GM12878 (cell line): Measurements from ENCODE around the gene PRRX1. TPM values are rescaled to one million over a fixed set of nuclear protein-coding genes. Genes with fewer than 3 reads are reported as not detected.

Experiments
- ATAC-seq: fragments of 200-7000 bp; cut with Tn5 transposase; 3 replicates; pipeline ENCODE4 v1.9.1; 2020; ENCODE audit warnings: mild to moderate bottlenecking, moderate library complexity
- BruUV-seq: library from RNA; stranded (reverse); fragments of 400-500 nt; replicated peaks from 2 replicates; lab custom pipeline; 2021; lab: Mats Ljungman, UMichigan
- CTCF ChIA-PET: fragments of 300-600 bp; sonication (Branson Sonifier 250); formaldehyde crosslinking; extraction: SDS; loops from one replicate; lab custom pipeline; 2021; ENCODE audit warnings: inconsistent platforms; lab: Yijun Ruan, JAX
- POLR2A ChIA-PET: fragments of 350-600 bp; formaldehyde crosslinking; extraction: SDS; loops from one replicate; lab custom pipeline; 2021; ENCODE audit warnings: inconsistent platforms; lab: Charles Lee
- RAD21 ChIA-PET: fragments of 300-600 bp; sonication (Branson Sonifier 250); formaldehyde crosslinking; loops from one replicate; lab custom pipeline; 2023; ENCODE audit warnings: antibody characterized with exemption; ENCODE audit not compliant: unreplicated experiment; lab: Charles Lee
- SMC1A ChIA-PET: fragments of 300-600 bp; sonication (Branson Sonifier 250); formaldehyde crosslinking; loops from one replicate; lab custom pipeline; 2023; ENCODE audit not compliant: unreplicated experiment, uncharacterized antibody; lab: Charles Lee
- DNase-seq: peaks from one replicate; pipeline ENCODE4 v3.0.0-alpha.2; 2011; ENCODE audit warnings: low read depth, low spot score
- FAIRE-seq: peaks from 3 replicates; lab custom pipeline; 2011; peaks lifted over from hg19 to GRCh38; lab: Jason Lieb, UNC
- H2AFZ ChIP-seq: 2 replicates; pipeline ENCODE4 v1.6.0; 2011; ENCODE audit warnings: low read depth, low read length, control low read depth; ENCODE audit not compliant: control insufficient read depth
- H3K27ac ChIP-seq: 2 replicates; pipeline ENCODE4 v1.5.1; 2011; ENCODE audit warnings: control low read depth; ENCODE audit not compliant: control insufficient read depth, insufficient read depth
- H3K27me3 ChIP-seq, 2 experiments: replicated peaks in 1 of 2; 2 replicates each; pipeline versions ENCODE4 v1.6.0 to v1.6.1; 2011; ENCODE audit warnings: low read length in 1 of 2; ENCODE audit not compliant: control insufficient read depth in 2 of 2, insufficient read depth in 2 of 2
- H3K36me3 ChIP-seq, 2 experiments: 2 replicates each; pipeline ENCODE4 v1.5.1; 2011; ENCODE audit warnings: low read length in 1 of 2; ENCODE audit not compliant: control insufficient read depth in 2 of 2, insufficient read depth in 2 of 2
- H3K4me1 ChIP-seq: 2 replicates; pipeline ENCODE4 v1.6.1; 2011; ENCODE audit warnings: mild to moderate bottlenecking, low read length, moderate library complexity, mixed read lengths; ENCODE audit not compliant: control insufficient read depth, insufficient read depth
- H3K4me2 ChIP-seq: 2 replicates; pipeline ENCODE4 v1.6.0; 2011; ENCODE audit warnings: control low read depth; ENCODE audit not compliant: control insufficient read depth, insufficient read depth
- H3K4me3 ChIP-seq: fragments of 200-600 bp; sonication (generic); 2 replicates; pipeline ENCODE4 v1.5.1; 2016
- H3K79me2 ChIP-seq: 2 replicates; pipeline ENCODE4 v1.6.0; 2011; ENCODE audit warnings: low read length; ENCODE audit not compliant: control insufficient read depth, insufficient read depth
- H3K9ac ChIP-seq: 2 replicates; pipeline ENCODE4 v1.8.0; 2011; ENCODE audit warnings: low read length, control low read depth, mixed read lengths; ENCODE audit not compliant: control insufficient read depth, insufficient read depth
- H3K9me3 ChIP-seq: replicated peaks from 3 replicates; pipeline ENCODE4 v1.5.1; 2011; ENCODE audit warnings: mild to moderate bottlenecking, low read length; ENCODE audit not compliant: control insufficient read depth, insufficient read depth
- H4K20me1 ChIP-seq: 2 replicates; pipeline ENCODE4 v1.6.0; 2011; ENCODE audit not compliant: control insufficient read depth, insufficient read depth
- ATF3 ChIP-seq: IDR thresholded peaks from 2 replicates; pipeline ENCODE4 v1.6.1; 2011; ENCODE audit warnings: low read depth, mild to moderate bottlenecking, low read length, moderate library complexity, borderline replicate concordance; ENCODE audit errors: extremely low read depth
- BHLHE40 ChIP-seq, 2 experiments: fragments of 450-650 bp in 1 of 2; IDR thresholded peaks; 2 replicates each; pipeline ENCODE4 v1.6.1; 2011 to 2017; ENCODE audit warnings: low read depth in 2 of 2, borderline replicate concordance in 1 of 2, improper control_type of control experiment in 1 of 2, low read length in 1 of 2, mild to moderate bottlenecking in 1 of 2
- CHD4 ChIP-seq: fragments of 200-600 bp; sonication (generic); IDR thresholded peaks from 2 replicates; pipeline ENCODE4 v1.6.1; 2016; ENCODE audit warnings: mild to moderate bottlenecking
- CREM ChIP-seq: IDR thresholded peaks from 2 replicates; pipeline ENCODE4 v1.6.1; 2014; ENCODE audit warnings: antibody characterized with exemption, low read depth
- EED ChIP-seq: sonication (generic); IDR thresholded peaks from 2 replicates; pipeline ENCODE4 v1.6.1; 2016; ENCODE audit warnings: antibody characterized with exemption, low read depth
- ELK1 ChIP-seq: IDR thresholded peaks from 2 replicates; pipeline ENCODE4 v1.6.1; 2012; ENCODE audit warnings: low read depth, low read length, improper control_type of control experiment
- EP300 ChIP-seq, 2 experiments: fragments of 150-350 bp in 1 of 2; IDR thresholded peaks; 2 replicates each; pipeline ENCODE4 v1.6.1; 2011 to 2012; ENCODE audit warnings: low read depth in 2 of 2, low read length in 2 of 2, borderline replicate concordance in 1 of 2, improper control_type of control experiment in 1 of 2, inconsistent platforms in 1 of 2; ENCODE audit not compliant: control insufficient read depth in 1 of 2
- LARP7 ChIP-seq: fragments of 450-650 bp; IDR thresholded peaks from 2 replicates; pipeline ENCODE4 v1.6.1; 2017; ENCODE audit warnings: mild to moderate bottlenecking
- MYC ChIP-seq: IDR thresholded peaks from 2 replicates; pipeline ENCODE4 v1.6.1; 2011; ENCODE audit warnings: mild to moderate bottlenecking, low read length, moderate library complexity, inconsistent platforms; ENCODE audit not compliant: insufficient read depth, insufficient replicate concordance, insufficient read length, severe bottlenecking
- NFXL1 ChIP-seq: fragments of 450-650 bp; IDR thresholded peaks from 2 replicates; pipeline ENCODE4 v1.6.1; 2017; ENCODE audit warnings: antibody characterized with exemption, mild to moderate bottlenecking, borderline replicate concordance
- NRF1 ChIP-seq: conservative IDR thresholded peaks from 2 replicates; pipeline ENCODE4 v1.6.1; 2011; ENCODE audit warnings: mild to moderate bottlenecking, low read depth, low read length, improper control_type of control experiment
- SKIL ChIP-seq: fragments of 450-650 bp; IDR thresholded peaks from 2 replicates; pipeline ENCODE4 v1.6.1; 2017; ENCODE audit warnings: mild to moderate bottlenecking, low read depth, inconsistent platforms; ENCODE audit not compliant: poor library complexity, severe bottlenecking
- SRF ChIP-seq, 2 experiments: IDR thresholded peaks; 2 replicates each; pipeline ENCODE4 v1.6.1; 2011; ENCODE audit warnings: low read depth in 2 of 2, low read length in 2 of 2, mild to moderate bottlenecking in 1 of 2, moderate library complexity in 1 of 2
- TBL1XR1 ChIP-seq: IDR thresholded peaks from 2 replicates; pipeline ENCODE4 v1.6.1; 2012; ENCODE audit warnings: low read depth, low read length, improper control_type of control experiment
- USF1 ChIP-seq: IDR thresholded peaks from 2 replicates; pipeline ENCODE4 v1.6.1; 2011; ENCODE audit warnings: borderline replicate concordance, low read depth, mild to moderate bottlenecking, moderate library complexity, mixed read lengths, low read length; ENCODE audit not compliant: insufficient read depth; ENCODE audit errors: extremely low read length
- USF2 ChIP-seq: IDR thresholded peaks from 2 replicates; pipeline ENCODE4 v1.6.1; 2011; ENCODE audit warnings: low read depth, low read length, improper control_type of control experiment, borderline replicate concordance
- ZNF217 ChIP-seq: fragments of 450-650 bp; IDR thresholded peaks from 2 replicates; pipeline ENCODE4 v1.6.1; 2017; ENCODE audit warnings: antibody characterized with exemption, mild to moderate bottlenecking
- ZNF622 ChIP-seq: fragments of 450-650 bp; IDR thresholded peaks from 2 replicates; pipeline ENCODE4 v1.6.1; 2017; ENCODE audit warnings: mild to moderate bottlenecking, inconsistent platforms
- WGBS: methylation state at CpG from one replicate; pipeline ENCODE4 v1.1.6; 2016; ENCODE audit warnings: low lambda C conversion rate; ENCODE audit not compliant: insufficient replicate concordance, insufficient coverage; ENCODE audit errors: missing lambda C conversion rate; 5-methylcytosine and 5-hydroxymethylcytosine counted together
- in situ Hi-C: fragments of 300-500 bp; cut with MboI; formaldehyde crosslinking; loops from 9 replicates; pipeline ENCODE4 v1.14.3; 2018; ENCODE audit warnings: mixed read lengths
- intact Hi-C: fragments of 100-400 bp; cut with micrococcal nuclease; formaldehyde crosslinking; loops from one replicate; pipeline ENCODE4 v1.14.2; 2022; ENCODE audit not compliant: unreplicated experiment
- polyA plus RNA-seq, 11 experiments: library from polyadenylated mRNA; depleted of rRNA in 4 of 11; unstranded in 6 of 11; stranded (reverse) in 5 of 11; fragments of >200 nt; fragmentation: Nextera tagmentation in 4 of 11; fragmentation: Illumina TruSeq in 1 of 11; extraction: Ambion mirVana in 4 of 11; extraction: Trizol in 1 of 11; gene quantifications; 1 replicate in 1 of 11; 2 replicates in 10 of 11; pipeline versions ENCODE4 v1.2.1 to v1.2.3, GENCODE V29; 2011 to 2016; ENCODE audit warnings: inconsistent platforms in 2 of 11, missing spikeins in 2 of 11, low read depth in 1 of 11
- total RNA-seq, 4 experiments: library from RNA; depleted of rRNA in 3 of 4; stranded (reverse); fragments of >200 nt in 3 of 4; fragmentation: Illumina TruSeq in 1 of 4; extraction: Trizol in 1 of 4; gene quantifications; 2 replicates each; pipeline versions ENCODE4 v1.2.1 to v1.2.3, GENCODE V29; 2013 to 2021

The PRRX1 gene
- total and polyA plus RNA-seq, 10 of the 15 experiments (the other 5 are each of a cell fraction or from before 2014, with no cell fraction given), result 0.42 to 64.6 (median 1.5) TPM

- 54% methylated on average over 3 of the region's 3 CpGs for WGBS
- intact Hi-C loops, result no loop called here
- SMC1A ChIA-PET, result interaction anchor here (0.7 to 5.5 kb wide), 14 partner anchors 8 to 209 kb away, joined by 3 to 128 read pairs (median 6); no protein-coding TSS in a partner anchor
- Histone ChIP-seq H3K4me1 (no peaks in the 10 kb centered on the region), H3K4me2 (no peak overlapping the region), H4K20me1 (no peaks in the 10 kb centered on the region), H3K79me2 (no peaks in the 10 kb centered on the region), H3K9ac (no peak overlapping the region), H2AFZ (no peak overlapping the region), H3K4me3 (no peak overlapping the region), H3K27me3 (peaks cover 0 to 4% of the 10 kb centered on the region in 2 experiments; a peak in 2 of 4 replicates), H3K36me3 (no peaks in the 10 kb centered on the region), H3K27ac (no peak overlapping the region), H3K9me3 (no peaks in the 10 kb centered on the region)
- CTCF ChIA-PET, result interaction anchor here (0.8 to 5.8 kb wide), 8 partner anchors 9 to 256 kb away, joined by 3 to 152 read pairs (median 6); no protein-coding TSS in a partner anchor
- POLR2A ChIA-PET, result interaction anchor here (1.1 to 2.9 kb wide), 4 partner anchors 11 to 206 kb away, joined by 3 to 20 read pairs (median 4); no protein-coding TSS in a partner anchor
- RAD21 ChIA-PET, result interaction anchor here (0.6 to 5.2 kb wide), 7 partner anchors 14 to 962 kb away, joined by 3 to 71 read pairs (median 4); no protein-coding TSS in a partner anchor
- in situ Hi-C loops, result loop anchor here (10.0 kb wide), 1 partner anchor 749 kb away; no protein-coding TSS in a partner anchor
- no TSS peak for BruUV-seq
- no peak for FAIRE-seq
- no peak for DNase-seq
- ATAC-seq, result no peak
- no peak for TF ChIP-seq SRF (IDR thresholded peaks at IDR 0.05; ENCODE audit: low read depth in 2 of 2, low read length in 2 of 2)
- no peak for TF ChIP-seq CHD4
- no peak for TF ChIP-seq CREM
- no peak for TF ChIP-seq ZNF217
- no peak for TF ChIP-seq MYC
- no peak for TF ChIP-seq LARP7
- TF ChIP-seq SKIL, result no peak
- TF ChIP-seq NFXL1, result no peak
- TF ChIP-seq ATF3, result no peak
- no peak for TF ChIP-seq BHLHE40 (IDR thresholded peaks at IDR 0.05; ENCODE audit: borderline replicate concordance in 1 of 2, low read depth in 2 of 2, low read length in 1 of 2)
- TF ChIP-seq EP300 (IDR thresholded peaks at IDR 0.05; ENCODE audit: borderline replicate concordance in 1 of 2, control insufficient read depth in 1 of 2, low read depth in 2 of 2, low read length in 2 of 2), result no peak
- TF ChIP-seq USF2, result no peak
- no peak for TF ChIP-seq NRF1
- TF ChIP-seq ZNF622, result no peak
- TF ChIP-seq TBL1XR1, result no peak
- TF ChIP-seq ELK1, result no peak
- TF ChIP-seq USF1, result no peak
- TF ChIP-seq EED, result no peak
Measured at GRCh38 chr1:170674239-170674638, 10.3 kb downstream of the PRRX1 start.
